HCT116 (cell line): ENCODE results near the gene RNPEPL1. TPM values are rescaled to one million over a fixed set of nuclear protein-coding genes. Genes with fewer than 3 reads are reported as not detected.

ENCODE experiments used
- ATAC-seq: fragments of 200-7000 bp; cut with Tn5 transposase; 2 replicates; pipeline ENCODE4 v1.9.1; 2020; ENCODE audit warnings: mild to moderate bottlenecking, moderate library complexity
- BruUV-seq: library from RNA; stranded (reverse); fragments of 400-500 nt; replicated peaks from 2 replicates; lab custom pipeline; 2021; lab: Mats Ljungman, UMichigan
- CTCF ChIA-PET: fragments of 300-600 bp; sonication (Branson Sonifier 250); formaldehyde crosslinking; loops from one replicate; lab custom pipeline; 2021; ENCODE audit warnings: antibody characterized with exemption; lab: Charles Lee
- POLR2A ChIA-PET: fragments of 300-600, 350-600 bp; sonication (Branson Sonifier 250); formaldehyde crosslinking; loops from one replicate; lab custom pipeline; 2021; ENCODE audit warnings: antibody characterized with exemption; lab: Charles Lee
- RAD21 ChIA-PET, 2 experiments: fragments of 300-600 bp; sonication (Branson Sonifier 250); formaldehyde crosslinking; loops; one replicate each; lab custom pipeline; 2023; ENCODE audit warnings: low total read pairs in 2 of 2; ENCODE audit not compliant: uncharacterized antibody in 2 of 2, unreplicated experiment in 2 of 2, low non-redundant PET in 1 of 2; lab: Charles Lee
- DNase-seq: peaks from one replicate; pipeline ENCODE4 v3.0.0-alpha.2; 2010; ENCODE audit warnings: low read depth, low spot score
- H2AFZ ChIP-seq: fragments of 200-600 bp; shearing (Covaris generic), sonication (generic); 2 replicates; pipeline ENCODE4 v1.6.1; 2017; ENCODE audit warnings: low read depth, mixed run types, mixed read lengths, antibody characterized with exemption, low read length; ENCODE audit not compliant: poor library complexity, severe bottlenecking
- H3K27ac ChIP-seq: 2 replicates; pipeline ENCODE4 v1.5.1; 2012; ENCODE audit warnings: low read depth, low read length
- H3K27me3 ChIP-seq: fragments of 200-600 bp; sonication (generic); 2 replicates; pipeline ENCODE4 v1.6.1; 2016; ENCODE audit warnings: mixed run types, low read length, mixed read lengths; ENCODE audit not compliant: insufficient read depth
- H3K36me3 ChIP-seq, 2 experiments: fragments of 200-500 bp in 1 of 2; fragments of 200-600 bp in 1 of 2; sonication (Bioruptor generic) in 1 of 2; sonication (generic) in 1 of 2; 2 replicates each; pipeline versions ENCODE4 v1.5.1 to v1.6.1; 2014 to 2016; ENCODE audit warnings: low read length in 2 of 2, inconsistent platforms in 1 of 2, mixed read lengths in 1 of 2, mixed run types in 1 of 2; ENCODE audit not compliant: insufficient read depth in 2 of 2, control insufficient read depth in 1 of 2
- H3K4me1 ChIP-seq, 2 experiments: fragments of 200-600 bp in 1 of 2; sonication (generic) in 1 of 2; 2 replicates each; pipeline versions ENCODE4 v1.5.1 to v1.6.1; 2012 to 2017; ENCODE audit warnings: low read length in 2 of 2, inconsistent platforms in 1 of 2, mild to moderate bottlenecking in 1 of 2, mixed read lengths in 1 of 2, mixed run types in 1 of 2, moderate library complexity in 1 of 2; ENCODE audit not compliant: insufficient read depth in 2 of 2, control insufficient read depth in 1 of 2
- H3K4me2 ChIP-seq: fragments of 200-600 bp; sonication (generic); 2 replicates; pipeline ENCODE4 v1.6.1; 2017; ENCODE audit warnings: mixed run types, low read length, mixed read lengths
- H3K4me3 ChIP-seq, 2 experiments: fragments of 200-600 bp in 1 of 2; sonication (generic) in 1 of 2; replicated peaks in 1 of 2; 2 replicates each; pipeline ENCODE4 v1.5.1; 2011 to 2016; ENCODE audit warnings: low read length in 2 of 2, control low read depth in 1 of 2, low read depth in 1 of 2, mild to moderate bottlenecking in 1 of 2, mixed read lengths in 1 of 2, mixed run types in 1 of 2
- H3K79me2 ChIP-seq: fragments of 200-600 bp; sonication (generic); 2 replicates; pipeline ENCODE4 v1.6.1; 2017; ENCODE audit warnings: mild to moderate bottlenecking, mixed run types, low read length, moderate library complexity, mixed read lengths; ENCODE audit not compliant: insufficient read depth
- H3K9ac ChIP-seq: fragments of 200-600 bp; sonication (generic); 2 replicates; pipeline ENCODE4 v1.6.1; 2016; ENCODE audit warnings: low read length, mixed read lengths
- H3K9me2 ChIP-seq: fragments of 200-600 bp; sonication (generic), shearing (Covaris generic); 2 replicates; pipeline ENCODE4 v1.6.1; 2017; ENCODE audit warnings: mixed run types, mild to moderate bottlenecking, moderate library complexity; ENCODE audit not compliant: insufficient read depth
- H3K9me3 ChIP-seq, 2 experiments: fragments of 200-500 bp in 1 of 2; fragments of 200-600 bp in 1 of 2; sonication (Bioruptor generic) in 1 of 2; sonication (generic) in 1 of 2; 2 replicates each; pipeline ENCODE4 v1.6.1; 2014 to 2017; ENCODE audit warnings: low read length in 2 of 2, mixed read lengths in 2 of 2, inconsistent platforms in 1 of 2, low read depth in 1 of 2, mild to moderate bottlenecking in 1 of 2, mixed run types in 1 of 2, moderate library complexity in 1 of 2; ENCODE audit not compliant: control insufficient read depth in 1 of 2, insufficient read depth in 1 of 2
- H4K20me1 ChIP-seq: fragments of 200-600 bp; sonication (generic), shearing (Covaris generic); 2 replicates; pipeline ENCODE4 v1.6.1; 2017; ENCODE audit warnings: mixed run types, mild to moderate bottlenecking, moderate library complexity; ENCODE audit not compliant: insufficient read depth
- ATF3 ChIP-seq: IDR thresholded peaks from 2 replicates; pipeline ENCODE4 v1.6.1; 2012
- POLR2AphosphoS5 ChIP-seq: IDR thresholded peaks from 2 replicates; pipeline ENCODE4 v1.6.1; 2011; ENCODE audit warnings: mild to moderate bottlenecking, low read depth, low read length, moderate library complexity
- SIN3A ChIP-seq: IDR thresholded peaks from 2 replicates; pipeline ENCODE4 v1.6.1; 2012; ENCODE audit warnings: low read depth
- intact Hi-C: fragments of 100-400 bp; cut with micrococcal nuclease; formaldehyde crosslinking; loops from 2 replicates; pipeline ENCODE4 v1.10.0; 2022
- total RNA-seq: library from RNA; stranded (reverse); gene quantifications from one replicate; pipeline ENCODE4 v1.2.1, GENCODE V29; 2021; ENCODE audit not compliant: unreplicated experiment
- TF ChIP-seq, protein P1 (sequence below), 3 experiments: fragments of 200-600 bp in 1 of 3; sonication (generic) in 1 of 3; IDR thresholded peaks in 2 of 3; conservative IDR thresholded peaks in 1 of 3; 2 replicates each; pipeline ENCODE4 v1.5.1; 2012 to 2017; ENCODE audit warnings: low read depth in 2 of 3, low read length in 2 of 3, antibody characterized with exemption in 1 of 3, borderline replicate concordance in 1 of 3, control low read depth in 1 of 3, mild to moderate bottlenecking in 1 of 3, mixed read lengths in 1 of 3, mixed run types in 1 of 3, moderate library complexity in 1 of 3; ENCODE audit not compliant: insufficient read depth in 1 of 3

Gene RNPEPL1
- total RNA-seq, 1 experiment from 2014 or later = 49.7 TPM

GRCh38 chr2:240579771-240580614 lies 11.7 kb downstream of the RNPEPL1 start:
- Histone ChIP-seq H3K9me2 (no peaks in the 10 kb centered on the region), H3K9me3 (no peaks in the 10 kb centered on the region), H4K20me1 (no peaks in the 10 kb centered on the region), H3K27me3 (no peaks in the 10 kb centered on the region), H3K36me3 (no peaks in the 10 kb centered on the region), H2AFZ (no peak overlapping the region), H3K79me2 (peaks cover 60% of the 10 kb centered on the region), H3K4me3 (peak overlapping the region; percentile 1 to 40; a peak in 3 of 4 replicates), H3K9ac (peak overlapping the region; percentile 70), H3K27ac (peak overlapping the region; percentile 77), H3K4me1 (peaks cover 42 to 55% of the 10 kb centered on the region in 2 experiments), H3K4me2 (peak overlapping the region; percentile 77)
- CTCF ChIA-PET = interaction anchor here (0.7 to 3.7 kb wide), 12 partner anchors 9 to 357 kb away, joined by 3 to 48 read pairs (median 3); no protein-coding TSS in a partner anchor
- BruUV-seq = no TSS peak
- DNase-seq (peak; percentile 77), ATAC-seq (peak; percentile 82)
- RAD21 ChIA-PET = interaction anchor here (0.8 to 1.3 kb wide), 2 partner anchors 14 kb away, joined by 5 read pairs; no protein-coding TSS in a partner anchor
- intact Hi-C loops = loop anchor here (1.0 kb wide), 1 partner anchor 14 kb away; no protein-coding TSS in a partner anchor
- TF ChIP-seq POLR2AphosphoS5 (no peak), ATF3 (no peak), SIN3A (no peak)
- TF ChIP-seq, protein P1, sequence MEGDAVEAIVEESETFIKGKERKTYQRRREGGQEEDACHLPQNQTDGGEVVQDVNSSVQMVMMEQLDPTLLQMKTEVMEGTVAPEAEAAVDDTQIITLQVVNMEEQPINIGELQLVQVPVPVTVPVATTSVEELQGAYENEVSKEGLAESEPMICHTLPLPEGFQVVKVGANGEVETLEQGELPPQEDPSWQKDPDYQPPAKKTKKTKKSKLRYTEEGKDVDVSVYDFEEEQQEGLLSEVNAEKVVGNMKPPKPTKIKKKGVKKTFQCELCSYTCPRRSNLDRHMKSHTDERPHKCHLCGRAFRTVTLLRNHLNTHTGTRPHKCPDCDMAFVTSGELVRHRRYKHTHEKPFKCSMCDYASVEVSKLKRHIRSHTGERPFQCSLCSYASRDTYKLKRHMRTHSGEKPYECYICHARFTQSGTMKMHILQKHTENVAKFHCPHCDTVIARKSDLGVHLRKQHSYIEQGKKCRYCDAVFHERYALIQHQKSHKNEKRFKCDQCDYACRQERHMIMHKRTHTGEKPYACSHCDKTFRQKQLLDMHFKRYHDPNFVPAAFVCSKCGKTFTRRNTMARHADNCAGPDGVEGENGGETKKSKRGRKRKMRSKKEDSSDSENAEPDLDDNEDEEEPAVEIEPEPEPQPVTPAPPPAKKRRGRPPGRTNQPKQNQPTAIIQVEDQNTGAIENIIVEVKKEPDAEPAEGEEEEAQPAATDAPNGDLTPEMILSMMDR (IDR thresholded peaks at IDR 0.05 in 2 of 3, conservative IDR thresholded peaks at IDR 0.05 in 1 of 3; ENCODE audit: borderline replicate concordance in 1 of 3, insufficient read depth in 1 of 3, low read depth in 2 of 3, low read length in 2 of 3) = peak in 2 of 3 experiments; percentile 62 to 75; a peak in 4 of 6 replicates
- POLR2A ChIA-PET = interaction anchor here (1.2 to 1.6 kb wide), 4 partner anchors 10 to 19 kb away, joined by 3 to 10 read pairs (median 6); no protein-coding TSS in a partner anchor
